ENCODE results near the gene DCAF15.

DCAF15 gene

GRCh38 chr19:13931391-13932148 is 20.7 kb upstream of the DCAF15 start:
- no peak for DNase-seq (ENCODE audit: low read depth)

GRCh38 chr19:13932149-13932637 is 20.1 kb upstream of the DCAF15 start:
- DNase-seq (ENCODE audit: low read depth), result no peak

GRCh38 chr19:13932911-13933393 is 19.4 kb upstream of the DCAF15 start:
- DNase-seq (ENCODE audit: low read depth), result no peak

- no peak for DNase-seq (ENCODE audit: low read depth)
These were observed 17.6 kb upstream of the DCAF15 start for GRCh38 chr19:13934785-13935109.

- DNase-seq (ENCODE audit: low read depth), result no peak
These were observed 16.4 kb upstream of the DCAF15 start for GRCh38 chr19:13935765-13936510.

GRCh38 chr19:13937479-13938300 is 14.6 kb upstream of the DCAF15 start:
- no peak for DNase-seq (ENCODE audit: low read depth)

- no peak for DNase-seq (ENCODE audit: low read depth)
These were observed 13.8 kb upstream of the DCAF15 start, which contains the start of gene PODNL1 for GRCh38 chr19:13938301-13939064. TSS of gene PODNL1 (minus strand) at chr19:13938417. CDS start at chr19:13938181, 236 bp downstream.

- DNase-seq (ENCODE audit: low read depth), result no peak
These were observed 10.2 kb upstream of the DCAF15 start for GRCh38 chr19:13942023-13942684.

GRCh38 chr19:13946414-13946813 is 5.9 kb upstream of the DCAF15 start:
- DNase-seq (ENCODE audit: low read depth), result no peak

GRCh38 chr19:13951043-13951442 is 1.3 kb upstream of the DCAF15 start:
- no peak for DNase-seq (ENCODE audit: low read depth)

GRCh38 chr19:13951799-13952153 is 533 bp upstream of the DCAF15 start:
- DNase-seq (ENCODE audit: low read depth), result no peak

GRCh38 chr19:13952931-13953531 is 722 bp downstream of the DCAF15 start:
- DNase-seq (ENCODE audit: low read depth), result no peak

- no peak for DNase-seq (ENCODE audit: low read depth)
These were observed 1.9 kb downstream of the DCAF15 start for GRCh38 chr19:13954185-13954584.

- DNase-seq (ENCODE audit: low read depth), result no peak
These were observed 3.5 kb downstream of the DCAF15 start for GRCh38 chr19:13955662-13956364.

- no peak for DNase-seq (ENCODE audit: low read depth)
These were observed 4.0 kb downstream of the DCAF15 start for GRCh38 chr19:13956365-13956744.

- no peak for DNase-seq (ENCODE audit: low read depth)
These were observed 4.7 kb downstream of the DCAF15 start for GRCh38 chr19:13957051-13957450.

GRCh38 chr19:13958043-13958442 is 5.7 kb downstream of the DCAF15 start:
- DNase-seq (ENCODE audit: low read depth), result no peak

- DNase-seq (ENCODE audit: low read depth), result no peak
These were observed 7.0 kb downstream of the DCAF15 start for GRCh38 chr19:13959141-13959961.

All from activated T-cell treated with anti-CD3 and anti-CD28 coated beads for 48 hours (primary cell).